Midbrain (tissue), 1 donor: ENCODE results near the gene IGFBP6.
A peak's percentile ranks its signal among the peaks of the same experiment; 100 is the strongest.
"Not testable (repeated sequence)": the region's sequence is repeated elsewhere in the genome, so short reads cannot be mapped to it uniquely, and the experiment has no call there.

Source experiments
- DNase-seq: peaks from one replicate; lab custom pipeline; 2025; lab: John Stamatoyannopoulos, UW

IGFBP6 gene

DNA sequence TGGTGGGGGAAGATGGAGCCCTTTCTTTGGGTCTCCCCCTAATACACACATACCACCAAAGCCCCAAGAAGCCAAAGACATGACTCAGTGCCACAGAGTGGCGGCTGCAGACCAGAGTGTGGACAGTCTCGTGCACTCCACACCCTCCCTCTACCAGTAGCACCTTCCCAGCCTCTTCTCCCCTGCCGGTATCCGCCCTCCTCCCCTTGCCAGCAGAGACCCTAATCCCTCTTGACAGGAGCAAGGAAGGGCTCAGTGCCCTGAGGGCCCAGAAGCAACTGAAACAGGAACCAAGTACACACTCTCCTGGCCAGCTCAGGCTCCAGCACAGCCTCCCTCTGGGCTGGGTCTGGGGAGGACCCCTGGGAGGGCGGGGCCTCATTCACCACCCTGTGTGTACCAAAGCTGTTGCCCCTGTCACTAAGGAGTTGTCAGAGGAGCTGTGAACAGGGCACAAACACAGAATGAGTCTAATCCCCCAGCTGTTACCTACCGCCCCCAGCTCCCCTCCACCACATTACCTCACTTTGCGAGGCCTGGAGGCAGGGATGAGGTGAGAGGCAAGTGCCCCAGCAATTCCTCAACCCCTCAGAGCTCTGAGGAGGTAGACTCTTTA, 26.5 kb upstream of the IGFBP6 start:
- DNase-seq: no peak

DNA sequence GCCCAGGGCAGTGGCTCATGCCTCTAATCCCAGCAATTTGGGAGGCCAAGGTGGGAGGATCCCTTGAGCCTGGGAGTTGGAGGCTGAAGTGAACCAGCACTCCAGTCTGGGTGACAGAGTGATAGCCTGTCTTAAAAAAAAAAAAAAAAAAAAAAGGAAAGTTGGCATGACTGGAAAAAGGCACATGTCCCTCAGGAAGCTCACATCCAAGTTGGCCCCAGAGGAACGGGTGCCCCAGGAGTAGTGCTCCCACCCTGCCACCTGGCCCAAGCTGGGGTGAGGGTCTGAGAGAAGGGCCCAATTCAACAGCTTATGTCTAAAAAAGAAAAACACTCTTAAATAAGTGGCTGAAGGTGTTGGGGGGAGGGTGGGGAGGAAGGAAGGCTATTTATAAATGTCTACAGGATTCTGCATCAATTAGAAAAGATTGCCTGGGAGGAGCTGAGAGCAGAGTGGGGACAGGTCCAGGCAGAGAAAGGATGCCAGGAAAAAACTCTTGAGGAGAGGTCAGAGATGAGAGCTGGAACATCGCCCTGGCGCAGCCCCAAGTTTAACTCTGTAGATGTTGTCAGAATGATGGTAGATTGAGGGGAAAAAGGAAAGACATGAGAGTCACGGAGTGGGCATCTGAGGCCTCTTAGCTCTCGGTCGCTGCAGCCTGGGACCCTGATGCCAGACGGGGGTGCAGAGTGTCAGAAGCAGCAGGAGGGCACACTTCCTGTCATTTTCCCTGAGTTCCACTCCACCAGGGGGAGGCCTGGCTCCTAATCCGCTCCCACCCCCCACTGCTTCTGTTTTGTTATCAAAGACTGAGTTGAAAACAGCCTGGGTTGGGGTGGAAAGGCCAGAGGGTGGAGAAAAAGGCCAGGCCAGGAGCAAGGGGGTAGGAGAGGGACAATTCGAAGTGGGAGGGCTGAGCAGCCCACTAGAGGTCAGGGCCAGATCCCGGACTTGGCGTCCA, 25.6 kb upstream of the IGFBP6 start:
- no peak for DNase-seq

DNA sequence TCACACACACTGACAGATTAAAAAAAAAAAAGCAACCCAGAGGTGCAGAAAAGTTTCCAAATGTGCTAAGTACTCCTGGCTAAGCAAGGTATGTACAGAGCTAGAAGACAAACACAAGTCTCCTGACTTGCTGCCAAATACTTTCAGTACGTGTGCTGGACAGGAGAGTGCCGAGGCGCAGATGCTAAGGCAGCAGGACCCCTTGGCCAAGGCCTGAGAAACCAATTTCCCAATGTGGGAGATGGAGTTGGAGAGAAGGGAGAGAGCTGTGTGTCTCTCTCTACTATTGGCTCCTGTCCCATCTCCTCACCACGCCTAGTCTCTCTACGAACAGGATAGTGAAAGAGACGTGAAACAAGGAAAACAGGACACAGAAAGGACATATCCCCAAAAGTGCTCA, 23.6 kb upstream of the IGFBP6 start:
- no peak for DNase-seq

DNA sequence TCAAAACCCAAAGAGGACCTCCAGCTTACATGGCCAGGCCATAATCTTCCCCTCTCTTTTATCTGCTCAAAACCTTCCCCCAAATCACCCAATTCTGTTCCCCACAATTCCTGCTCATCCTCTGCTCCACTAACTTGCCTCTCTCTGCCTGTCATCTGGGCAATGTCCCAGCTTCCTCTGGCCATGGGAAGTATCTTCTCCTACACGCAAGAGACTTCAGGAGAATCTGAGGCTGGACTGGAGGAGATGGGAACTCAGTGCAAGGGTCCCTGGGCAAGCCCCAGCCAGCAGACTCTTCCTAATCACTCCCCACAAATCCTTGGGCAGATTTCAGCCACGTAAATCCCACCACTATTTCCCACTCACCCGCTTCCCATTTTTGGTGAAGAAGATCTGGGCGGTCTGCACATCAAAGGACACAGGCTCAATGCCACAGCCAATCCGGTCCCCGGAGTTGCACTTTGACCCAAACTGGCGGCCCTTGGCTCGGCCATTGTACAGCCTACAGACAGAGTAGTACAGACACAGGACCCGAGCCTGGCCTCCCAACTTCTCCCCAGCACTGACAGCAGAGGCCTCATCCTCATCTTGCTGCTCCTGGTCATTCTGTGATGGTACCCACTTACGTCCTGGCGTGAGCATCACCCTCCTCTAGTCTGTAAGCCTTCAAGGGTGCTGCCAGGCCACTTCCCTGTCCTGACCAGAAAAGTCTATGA, 23.0 kb upstream of the IGFBP6 start:
- DNase-seq: no peak

DNA sequence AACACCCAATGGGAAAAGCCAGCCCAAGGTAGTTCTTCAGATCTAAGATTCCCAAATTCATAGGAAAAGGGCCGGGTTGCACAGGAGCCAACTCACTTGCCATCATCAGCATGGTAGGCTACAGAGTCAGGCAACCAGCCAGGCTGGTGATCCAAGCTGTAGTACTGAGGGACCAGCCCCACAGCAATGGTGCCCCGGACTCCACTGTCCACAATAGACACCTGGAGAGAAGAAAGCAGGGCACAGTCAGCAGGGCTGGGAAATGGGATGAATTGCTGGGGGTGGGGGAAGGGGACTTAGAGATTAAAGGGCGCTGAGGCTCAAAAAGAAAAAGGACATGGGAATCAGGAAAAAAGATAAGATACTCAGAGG, 22.5 kb upstream of the IGFBP6 start:
- DNase-seq: no peak

DNA sequence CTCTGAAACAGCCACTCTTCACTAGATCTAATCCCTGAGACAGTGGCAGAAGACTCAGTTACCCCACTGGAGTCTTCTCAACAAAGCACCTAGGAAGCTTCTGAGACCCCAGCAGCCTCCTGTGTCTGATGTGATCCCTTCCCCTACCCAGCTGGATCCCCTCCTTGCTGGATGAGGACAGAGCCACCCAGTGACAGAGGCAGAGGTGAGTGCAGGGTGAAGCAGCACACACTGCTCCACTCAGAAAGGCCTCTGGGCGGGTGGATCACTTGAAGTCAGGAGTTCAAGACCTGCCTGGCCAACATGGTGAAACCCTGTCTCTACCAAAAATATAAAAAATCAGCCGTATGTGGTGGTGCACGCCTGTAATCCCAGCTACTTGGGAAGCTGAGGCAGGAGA, 21.0 kb upstream of the IGFBP6 start:
- no peak for DNase-seq

DNA sequence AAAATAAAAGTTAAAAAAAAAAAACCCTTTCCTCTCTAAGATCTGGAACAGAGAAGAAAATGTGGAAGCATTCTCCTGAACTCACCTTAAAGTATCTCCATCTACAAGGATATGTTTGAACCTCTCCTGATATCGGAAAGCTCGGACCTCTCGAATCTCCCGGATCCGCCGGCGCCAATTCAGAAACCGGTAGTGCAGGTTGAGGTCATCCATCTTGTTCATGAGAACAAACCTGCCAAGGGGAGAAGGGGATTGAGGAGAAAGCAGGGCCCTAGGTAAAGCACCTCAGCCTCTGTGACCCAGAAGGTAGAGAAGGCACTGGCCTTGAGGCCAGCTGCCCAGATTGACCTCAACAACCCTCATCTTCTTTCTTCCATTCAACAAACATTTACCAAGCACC, 20.4 kb upstream of the IGFBP6 start:
- no peak for DNase-seq

DNA sequence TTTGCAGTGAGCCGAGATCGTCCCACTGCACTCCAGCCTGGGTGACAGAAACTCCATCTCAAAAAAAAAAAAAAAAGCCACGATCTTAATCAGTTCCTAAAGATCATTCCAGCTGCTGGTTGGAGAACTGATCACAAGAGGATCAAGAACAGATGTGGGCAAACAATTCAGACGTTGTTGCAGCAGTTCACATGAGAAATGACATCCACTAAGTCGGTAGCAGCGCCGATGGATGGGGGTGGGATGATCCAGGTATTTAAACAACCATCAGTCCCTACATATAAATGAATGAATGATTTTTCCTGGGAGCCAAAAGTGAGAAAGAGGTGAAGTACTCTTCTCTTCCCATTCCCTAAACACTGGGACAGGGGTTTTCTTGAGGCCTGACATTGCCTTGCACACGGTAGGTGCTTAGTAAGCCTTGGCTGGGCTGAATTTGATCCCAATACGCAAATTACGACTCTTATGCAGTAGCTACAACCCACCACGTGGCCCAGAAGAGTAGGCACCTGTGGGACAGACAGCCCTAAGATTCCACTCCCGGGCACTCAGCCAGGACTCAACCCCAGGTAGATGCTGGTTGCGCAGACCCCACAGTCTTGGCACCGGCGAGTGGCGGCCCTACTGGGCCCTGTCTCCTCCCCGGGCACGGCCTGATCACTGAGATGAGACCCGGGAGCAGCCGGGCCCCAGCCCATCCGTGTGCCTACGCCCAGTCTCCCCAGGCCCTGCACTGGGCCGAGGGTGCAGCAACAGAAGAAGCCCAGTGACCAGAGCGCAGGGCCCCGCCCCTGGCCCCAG, 18.8 kb upstream of the IGFBP6 start:
- no peak for DNase-seq

DNA sequence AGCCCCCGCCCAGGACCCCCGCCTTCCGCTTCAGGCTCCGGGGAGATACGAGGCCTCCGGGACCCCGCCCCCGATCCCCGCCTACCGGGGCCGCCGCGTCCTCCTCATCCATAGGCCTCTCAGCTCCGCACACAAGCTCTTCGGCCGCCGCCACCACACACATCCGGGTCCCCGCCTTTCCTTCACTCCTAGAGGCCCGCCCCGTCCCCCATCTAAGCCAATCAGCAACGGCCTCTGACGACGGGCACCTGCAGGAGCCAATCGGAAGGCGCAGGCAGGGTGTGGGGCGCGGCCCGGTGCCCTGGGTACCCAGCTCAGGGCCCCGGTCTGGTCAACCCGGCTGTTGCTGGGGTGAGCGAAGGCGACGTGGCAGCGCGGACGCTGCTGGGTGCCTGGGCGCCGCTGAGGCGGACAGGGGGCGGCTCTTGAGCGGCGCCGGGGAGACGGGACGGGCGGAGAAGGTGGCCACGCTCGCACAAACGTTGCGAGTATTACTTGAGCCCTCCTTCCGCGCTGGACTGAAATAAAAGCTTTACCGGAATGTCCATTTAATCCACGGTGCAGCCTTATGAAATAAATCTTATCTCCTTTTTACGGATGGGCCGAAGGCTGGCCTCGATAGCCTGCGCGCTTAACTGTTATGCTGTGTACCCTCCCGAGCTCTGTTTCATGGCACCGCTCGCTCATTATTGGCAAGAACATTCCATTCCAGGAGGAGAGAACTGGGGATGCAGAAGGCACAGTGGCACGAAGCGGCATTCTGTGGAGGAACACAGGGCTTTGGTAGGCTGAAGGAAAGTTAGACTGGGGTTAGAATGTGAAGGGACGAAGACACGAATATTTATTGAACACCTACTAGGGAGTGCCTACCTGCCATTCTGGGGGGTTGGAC, 18.0 kb upstream of the IGFBP6 start, which contains the start of gene SPRYD3:
TSS of gene SPRYD3 (minus strand) at position 165 of the 892 bp plus-strand sequence. CDS start at position 108, 57 bp downstream.
- DNase-seq: peak; percentile 99

DNA sequence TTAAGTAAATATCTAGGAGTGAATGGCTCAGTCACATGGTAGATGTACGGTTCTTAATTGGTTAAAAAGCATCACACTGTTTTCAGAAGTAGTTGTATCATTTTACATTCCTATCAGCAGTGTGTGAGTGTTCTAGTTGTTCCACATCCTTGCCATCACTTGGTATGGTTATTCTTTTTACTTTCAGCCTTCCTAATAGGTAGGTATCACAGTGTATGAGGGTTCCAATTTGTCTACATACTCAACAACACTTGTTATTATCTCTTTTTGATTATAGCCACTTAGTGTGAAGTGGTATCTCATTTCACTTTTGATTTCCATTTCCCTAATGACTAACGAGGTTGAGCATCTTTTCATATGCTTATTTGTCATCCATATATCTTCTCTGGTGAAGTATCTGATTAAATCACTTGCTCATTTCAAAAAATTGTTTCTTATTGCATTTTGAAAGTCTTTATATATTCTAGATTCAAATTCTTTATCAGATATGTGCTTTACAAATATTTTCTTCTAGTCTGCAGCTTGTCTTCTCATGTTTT, 14.8 kb upstream of the IGFBP6 start:
- DNase-seq: no peak

DNA sequence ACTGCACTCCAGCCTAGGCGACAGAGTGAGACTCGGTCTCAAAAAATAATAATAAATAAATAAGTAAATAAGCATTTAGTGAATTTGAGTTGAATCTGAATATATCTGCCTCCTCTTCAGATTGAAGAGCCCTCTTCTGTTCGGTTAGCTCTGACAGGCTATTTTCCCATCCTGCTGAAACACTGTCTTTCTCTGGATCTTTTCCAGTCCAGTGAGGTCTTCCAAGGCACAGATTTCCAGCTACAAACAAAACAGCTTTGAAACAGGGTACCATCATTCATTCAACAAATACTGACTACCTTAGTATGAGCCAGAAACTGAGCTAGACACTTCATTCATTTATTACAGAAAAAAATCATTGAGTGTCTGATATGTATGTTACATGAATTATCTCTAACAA, 11.1 kb upstream of the IGFBP6 start:
- DNase-seq: no peak

DNA sequence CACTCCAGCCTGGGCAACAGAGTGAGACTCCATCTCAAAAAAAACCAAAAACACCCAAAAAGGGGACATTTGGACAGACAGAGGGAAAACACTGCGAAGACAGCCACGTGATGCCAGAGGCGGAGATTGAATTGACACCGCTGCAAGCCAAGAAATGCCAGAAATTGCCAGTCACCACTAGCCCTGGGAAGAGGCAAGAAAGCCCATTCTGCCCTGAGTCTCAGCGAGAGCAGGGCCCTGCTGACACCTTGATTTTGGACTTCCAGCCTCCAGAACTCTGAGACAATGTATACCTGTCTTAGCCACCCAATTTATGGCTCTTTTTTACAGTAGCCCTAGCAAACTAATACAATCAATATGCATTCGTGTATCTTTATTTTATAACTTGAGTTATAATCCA, 7.4 kb upstream of the IGFBP6 start:
- no peak for DNase-seq

DNA sequence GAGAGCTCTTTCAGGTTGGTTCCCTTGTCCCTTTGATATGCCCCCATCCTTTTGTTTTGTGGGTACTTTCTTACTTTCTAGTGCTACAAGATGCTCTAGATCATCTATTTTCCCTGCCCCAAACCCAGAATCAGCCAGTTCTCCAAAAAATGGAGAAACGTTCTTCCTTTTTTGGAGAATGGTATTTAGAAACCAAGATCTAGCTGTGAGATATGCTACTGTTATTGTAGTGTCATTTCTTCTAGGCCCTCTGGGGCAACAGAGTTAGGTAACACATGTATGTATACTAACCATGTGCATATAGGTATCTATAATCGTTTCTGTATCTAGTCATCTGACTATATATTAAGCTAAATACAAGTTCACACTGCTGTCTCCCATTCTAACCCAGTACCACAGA, 6.9 kb upstream of the IGFBP6 start:
- no peak for DNase-seq

DNA sequence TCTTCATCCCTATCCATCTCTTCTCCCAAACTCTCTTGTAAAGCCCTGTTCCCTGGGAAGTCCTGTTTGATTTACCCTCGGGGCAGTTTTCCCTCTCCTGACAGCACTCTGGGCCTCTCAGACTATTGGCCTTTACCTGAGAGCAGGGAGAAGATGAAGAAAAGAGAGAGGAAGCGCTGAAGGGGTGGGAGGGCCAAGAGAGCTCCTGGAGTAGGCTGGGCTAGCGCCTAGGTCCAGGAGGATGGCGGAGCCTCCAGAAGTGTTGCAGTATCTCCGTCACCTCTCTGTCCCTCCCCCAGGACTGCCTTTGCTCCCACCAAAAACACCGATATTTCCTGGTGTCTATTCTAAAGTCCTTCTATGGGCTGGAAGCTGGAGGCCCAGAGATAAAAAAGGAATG, 5.7 kb upstream of the IGFBP6 start:
- DNase-seq: no peak

DNA sequence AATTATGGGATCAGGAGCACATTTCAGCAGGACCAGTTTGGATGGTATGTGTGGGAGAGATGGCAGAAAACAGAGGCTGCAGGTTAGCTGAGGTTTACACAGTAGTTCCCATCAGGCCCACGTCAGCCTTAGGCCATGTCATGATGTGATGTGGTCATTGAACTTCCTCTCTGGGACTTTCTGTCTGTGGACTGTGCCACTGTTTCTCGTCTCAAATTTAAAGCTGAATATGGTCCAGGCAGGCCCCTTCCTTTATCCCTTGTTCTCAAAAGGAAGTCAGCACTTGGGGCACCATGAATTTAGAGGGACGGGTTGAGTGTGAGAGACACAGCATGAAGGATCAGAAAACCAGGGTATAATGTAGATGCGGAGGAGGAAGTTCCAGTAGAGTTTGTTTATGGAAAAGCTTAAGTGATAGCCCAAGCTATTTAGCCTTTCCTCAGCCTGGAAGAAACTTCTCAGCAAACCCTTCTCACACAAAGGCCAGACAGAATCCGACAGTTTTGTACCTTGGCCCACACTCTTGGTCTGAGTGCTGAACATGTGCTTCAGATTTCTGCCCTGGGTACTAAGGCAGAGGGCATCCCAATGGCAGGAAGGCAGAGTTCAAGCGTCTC, 3.6 kb upstream of the IGFBP6 start:
- no peak for DNase-seq

DNA sequence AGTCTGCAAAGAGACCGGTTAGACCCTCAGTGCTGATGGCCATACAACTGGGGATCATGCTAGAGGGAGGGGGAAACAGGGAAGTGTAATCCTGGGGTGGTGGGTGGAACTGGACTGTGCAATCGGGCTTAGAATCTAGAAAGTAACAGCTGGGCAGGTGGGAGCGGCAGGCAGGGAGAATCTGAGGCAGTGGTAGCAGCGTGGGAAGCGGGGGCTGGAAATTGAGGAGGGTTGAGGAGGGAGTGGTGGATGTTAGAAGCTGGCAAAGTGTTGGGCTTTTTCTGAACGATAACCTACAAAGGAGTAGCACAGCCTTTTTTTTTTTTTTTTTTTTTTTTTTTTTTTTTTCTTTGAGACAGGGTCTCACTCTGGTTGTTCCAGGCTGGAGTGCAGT, 3.1 kb upstream of the IGFBP6 start:
- no peak for DNase-seq

DNA sequence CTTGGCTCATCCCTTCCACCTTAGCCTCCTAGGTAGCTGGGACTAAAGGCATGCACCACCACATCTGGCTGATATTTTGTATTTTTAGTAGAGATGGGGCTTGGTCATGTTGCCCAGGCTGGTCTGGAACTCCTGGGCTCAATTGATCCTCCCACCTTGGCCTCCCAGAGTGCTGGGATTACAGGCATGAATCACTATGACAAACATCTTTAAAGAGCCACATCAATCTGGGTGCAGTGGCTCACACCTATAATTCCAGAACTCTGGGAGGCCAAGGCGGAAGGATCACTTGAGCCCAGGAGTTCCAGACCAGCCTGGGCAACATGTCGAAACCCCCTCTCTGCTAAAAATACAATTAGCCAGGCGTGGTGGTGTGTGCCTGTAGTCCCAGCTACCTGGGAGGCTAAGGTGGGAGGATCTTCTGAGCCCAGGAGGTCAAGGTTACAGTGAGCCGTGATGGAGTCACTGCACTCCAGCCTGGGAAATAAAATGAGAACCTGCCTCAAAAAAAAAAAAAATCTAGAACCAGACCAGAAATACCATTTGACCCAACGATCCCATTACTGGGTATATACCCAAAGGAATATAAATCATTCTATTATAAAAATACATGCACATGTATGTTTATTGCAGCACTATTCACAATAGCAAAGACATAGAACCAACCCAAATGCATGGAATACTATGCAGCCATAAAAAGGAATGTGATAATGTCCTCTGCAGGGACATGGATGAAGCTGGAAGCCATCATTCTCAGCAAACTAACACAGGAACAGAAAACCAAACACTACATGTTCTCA, 2.5 kb upstream of the IGFBP6 start:
- not testable (repeated sequence) for DNase-seq

DNA sequence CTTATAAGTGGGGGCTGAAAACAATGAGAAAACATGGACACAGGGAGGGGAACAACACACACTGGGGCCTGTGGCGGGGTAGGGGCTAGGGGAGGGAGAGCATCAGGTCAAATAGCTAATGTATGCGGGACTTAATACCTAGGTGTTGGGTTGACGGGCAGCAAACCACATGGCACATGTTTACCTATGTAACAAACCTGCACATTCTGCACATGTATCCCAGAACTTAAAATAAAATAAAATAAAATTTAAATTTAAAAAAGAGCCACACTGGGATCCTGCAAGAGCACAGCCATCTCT, 1.9 kb upstream of the IGFBP6 start:
- DNase-seq: not testable (repeated sequence)

DNA sequence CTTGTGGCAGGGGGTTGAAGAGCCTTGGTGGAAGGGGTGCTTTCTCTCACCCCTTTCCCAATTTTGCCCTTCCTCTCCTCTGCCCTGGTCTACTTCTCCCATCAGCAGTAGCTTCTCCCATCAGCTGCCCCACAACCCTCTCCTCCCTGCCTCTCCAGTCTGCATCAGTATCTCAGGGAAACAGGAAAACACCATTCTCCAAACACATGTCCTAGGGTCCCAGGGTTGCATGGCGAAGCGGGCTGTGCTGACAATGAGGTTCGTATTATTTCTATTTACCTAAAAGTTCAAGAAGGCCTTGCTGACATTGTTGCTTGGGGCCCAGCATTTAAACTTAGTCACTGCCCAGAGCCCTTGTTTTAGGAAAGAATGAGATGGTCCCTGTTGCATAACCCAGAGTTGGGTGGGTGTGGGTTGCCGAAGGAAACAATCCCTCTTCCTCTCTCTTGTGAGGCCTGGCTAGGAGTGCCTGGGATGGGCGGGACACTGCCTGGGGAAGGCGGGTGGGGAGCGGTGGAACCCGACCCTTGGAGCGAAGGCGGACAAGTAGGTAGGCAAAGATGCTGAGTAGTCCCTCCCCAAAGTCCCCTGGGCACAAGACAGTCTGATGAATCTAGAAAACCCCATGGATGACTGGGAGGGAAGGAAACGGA, 1.3 kb upstream of the IGFBP6 start:
- DNase-seq: no peak
